Activated naive CD4-positive, alpha-beta T cell treated with anti-CD3 and anti-CD28 coated beads, Interleukin-2, amount 50 U/mL, for 24 hours (primary cell): ENCODE data around the gene ENOX2.

ENCODE experiments used
- H3K27ac Mint-ChIP-seq: one replicate; pipeline ENCODE4 v1.8.0; 2021; ENCODE audit warnings: mild to moderate bottlenecking, mixed read lengths
- H3K27me3 Mint-ChIP-seq: one replicate; pipeline ENCODE4 v1.8.0; 2021; ENCODE audit warnings: mixed read lengths
- H3K36me3 Mint-ChIP-seq: one replicate; pipeline ENCODE4 v1.8.0; 2021; ENCODE audit warnings: mixed read lengths
- H3K4me1 Mint-ChIP-seq: one replicate; pipeline ENCODE4 v1.8.0; 2021; ENCODE audit warnings: mixed read lengths
- H3K4me3 Mint-ChIP-seq: one replicate; pipeline ENCODE4 v1.8.0; 2021; ENCODE audit warnings: mild to moderate bottlenecking, mixed read lengths
- H3K9me3 Mint-ChIP-seq: one replicate; pipeline ENCODE4 v1.8.0; 2021; ENCODE audit warnings: mixed read lengths

The ENOX2 gene

GRCh38 chrX:130895299-130895698, 7.7 kb downstream of the ENOX2 start:
- Mint-ChIP-seq H3K4me3 (no peak overlapping the region), H3K9me3 (no peaks in the 10 kb centered on the region), H3K36me3 (peaks cover 2% of the 10 kb centered on the region), H3K27ac (no peak overlapping the region), H3K27me3 (no peaks in the 10 kb centered on the region), H3K4me1 (peaks cover 9% of the 10 kb centered on the region)

- Mint-ChIP-seq H3K27ac (no peak overlapping the region), H3K4me1 (peaks cover 21% of the 10 kb centered on the region), H3K9me3 (no peaks in the 10 kb centered on the region), H3K36me3 (peaks cover 4% of the 10 kb centered on the region), H3K27me3 (no peaks in the 10 kb centered on the region), H3K4me3 (no peak overlapping the region)
These were observed 9.5 kb downstream of the ENOX2 start for GRCh38 chrX:130893356-130894085.

GRCh38 chrX:130887376-130887775, 15.6 kb downstream of the ENOX2 start:
- H3K9me3 Mint-ChIP-seq: no peaks in the 10 kb centered on the region
- H3K36me3 Mint-ChIP-seq: peaks cover 3% of the 10 kb centered on the region
- no peak overlapping the region for H3K4me3 Mint-ChIP-seq
- no peaks in the 10 kb centered on the region for H3K27me3 Mint-ChIP-seq
- H3K4me1 Mint-ChIP-seq: peaks cover 50% of the 10 kb centered on the region
- no peak overlapping the region for H3K27ac Mint-ChIP-seq

- H3K9me3 Mint-ChIP-seq: no peaks in the 10 kb centered on the region
- H3K27ac Mint-ChIP-seq: peak overlapping the region; percentile 30
- H3K27me3 Mint-ChIP-seq: no peaks in the 10 kb centered on the region
- peak overlapping the region; percentile 70 for H3K4me3 Mint-ChIP-seq
- H3K36me3 Mint-ChIP-seq: peaks cover 5% of the 10 kb centered on the region
- H3K4me1 Mint-ChIP-seq: peaks cover 55% of the 10 kb centered on the region
These were observed 17.0 kb downstream of the ENOX2 start for GRCh38 chrX:130885996-130886395.

- no peaks in the 10 kb centered on the region for H3K27me3 Mint-ChIP-seq
- peak overlapping the region; percentile 23 for H3K27ac Mint-ChIP-seq
- H3K4me3 Mint-ChIP-seq: peak overlapping the region; percentile 70
These were observed 17.5 kb downstream of the ENOX2 start for GRCh38 chrX:130885508-130885907.

GRCh38 chrX:130884627-130885026, 18.4 kb downstream of the ENOX2 start:
- H3K27ac Mint-ChIP-seq: no peak overlapping the region
- H3K4me3 Mint-ChIP-seq: no peak overlapping the region
- no peaks in the 10 kb centered on the region for H3K27me3 Mint-ChIP-seq
- H3K36me3 Mint-ChIP-seq: peaks cover 3% of the 10 kb centered on the region
- H3K9me3 Mint-ChIP-seq: no peaks in the 10 kb centered on the region
- peaks cover 49% of the 10 kb centered on the region for H3K4me1 Mint-ChIP-seq

More at GRCh38 chrX:130885508-130885907, 17.5 kb downstream of the ENOX2 start:
- Mint-ChIP-seq H3K9me3 (no peaks in the 10 kb centered on the region), H3K36me3 (peaks cover 5% of the 10 kb centered on the region), H3K4me1 (peaks cover 55% of the 10 kb centered on the region)

- Mint-ChIP-seq H3K4me3 (no peak overlapping the region), H3K4me1 (peaks cover 40% of the 10 kb centered on the region), H3K9me3 (no peaks in the 10 kb centered on the region), H3K36me3 (peaks cover 4% of the 10 kb centered on the region), H3K27me3 (no peaks in the 10 kb centered on the region), H3K27ac (no peak overlapping the region)
These were observed 23.1 kb downstream of the ENOX2 start for GRCh38 chrX:130879869-130880268.

GRCh38 chrX:130878350-130879341, 24.4 kb downstream of the ENOX2 start:
- H3K4me1 Mint-ChIP-seq: peaks cover 39% of the 10 kb centered on the region
- H3K27ac Mint-ChIP-seq: no peak overlapping the region
- H3K9me3 Mint-ChIP-seq: no peaks in the 10 kb centered on the region
- H3K4me3 Mint-ChIP-seq: no peak overlapping the region
- peaks cover 4% of the 10 kb centered on the region for H3K36me3 Mint-ChIP-seq
- H3K27me3 Mint-ChIP-seq: no peaks in the 10 kb centered on the region

- no peak overlapping the region for H3K4me3 Mint-ChIP-seq
- H3K27me3 Mint-ChIP-seq: no peaks in the 10 kb centered on the region
- peaks cover 4% of the 10 kb centered on the region for H3K36me3 Mint-ChIP-seq
- no peaks in the 10 kb centered on the region for H3K9me3 Mint-ChIP-seq
- peaks cover 42% of the 10 kb centered on the region for H3K4me1 Mint-ChIP-seq
- no peak overlapping the region for H3K27ac Mint-ChIP-seq
These were observed 25.1 kb downstream of the ENOX2 start for GRCh38 chrX:130877892-130878341.

GRCh38 chrX:130876226-130876625, 26.8 kb downstream of the ENOX2 start:
- Mint-ChIP-seq H3K9me3 (no peaks in the 10 kb centered on the region), H3K4me1 (peaks cover 43% of the 10 kb centered on the region), H3K27ac (no peak overlapping the region), H3K36me3 (peaks cover 1% of the 10 kb centered on the region), H3K27me3 (no peaks in the 10 kb centered on the region), H3K4me3 (no peak overlapping the region)

- no peak overlapping the region for H3K27ac Mint-ChIP-seq
- no peaks in the 10 kb centered on the region for H3K27me3 Mint-ChIP-seq
- no peak overlapping the region for H3K4me3 Mint-ChIP-seq
- H3K9me3 Mint-ChIP-seq: no peaks in the 10 kb centered on the region
- H3K36me3 Mint-ChIP-seq: peaks cover 1% of the 10 kb centered on the region
- H3K4me1 Mint-ChIP-seq: peaks cover 50% of the 10 kb centered on the region
These were observed 28.3 kb downstream of the ENOX2 start for GRCh38 chrX:130874751-130875150.

GRCh38 chrX:130869239-130869638, 33.8 kb downstream of the ENOX2 start:
- Mint-ChIP-seq H3K36me3 (peaks cover 5% of the 10 kb centered on the region), H3K27me3 (no peaks in the 10 kb centered on the region)

GRCh38 chrX:130861462-130861861, 41.5 kb downstream of the ENOX2 start:
- Mint-ChIP-seq H3K9me3 (no peaks in the 10 kb centered on the region), H3K4me1 (peaks cover 18% of the 10 kb centered on the region), H3K36me3 (no peaks in the 10 kb centered on the region), H3K27me3 (no peaks in the 10 kb centered on the region), H3K27ac (no peak overlapping the region), H3K4me3 (no peak overlapping the region)

More at GRCh38 chrX:130869239-130869638, 33.8 kb downstream of the ENOX2 start:
- Mint-ChIP-seq H3K27ac (no peak overlapping the region), H3K4me3 (no peak overlapping the region), H3K4me1 (peaks cover 40% of the 10 kb centered on the region), H3K9me3 (no peaks in the 10 kb centered on the region)

- Mint-ChIP-seq H3K36me3 (peaks cover 6% of the 10 kb centered on the region), H3K4me1 (peaks cover 9% of the 10 kb centered on the region), H3K27ac (peak overlapping the region; percentile 70), H3K4me3 (no peak overlapping the region), H3K9me3 (no peaks in the 10 kb centered on the region), H3K27me3 (no peaks in the 10 kb centered on the region)
These were observed 45.8 kb downstream of the ENOX2 start for GRCh38 chrX:130857207-130857606.

GRCh38 chrX:130851569-130851968, 51.4 kb downstream of the ENOX2 start:
- H3K4me1 Mint-ChIP-seq: peaks cover 19% of the 10 kb centered on the region
- H3K27me3 Mint-ChIP-seq: no peaks in the 10 kb centered on the region
- H3K9me3 Mint-ChIP-seq: no peaks in the 10 kb centered on the region
- H3K4me3 Mint-ChIP-seq: no peak overlapping the region
- H3K27ac Mint-ChIP-seq: no peak overlapping the region
- peaks cover 7% of the 10 kb centered on the region for H3K36me3 Mint-ChIP-seq

- H3K4me3 Mint-ChIP-seq: no peak overlapping the region
- peaks cover 2% of the 10 kb centered on the region for H3K36me3 Mint-ChIP-seq
- no peaks in the 10 kb centered on the region for H3K27me3 Mint-ChIP-seq
- peaks cover 19% of the 10 kb centered on the region for H3K4me1 Mint-ChIP-seq
- H3K9me3 Mint-ChIP-seq: no peaks in the 10 kb centered on the region
- no peak overlapping the region for H3K27ac Mint-ChIP-seq
These were observed 54.2 kb downstream of the ENOX2 start for GRCh38 chrX:130848763-130849162.
